ENCODE data around the gene ADAMTS7. TPM values are rescaled to one million over a fixed set of nuclear protein-coding genes. Genes with fewer than 3 reads are reported as not detected.
"Not testable (repeated sequence)": the region's sequence is repeated elsewhere in the genome, so short reads cannot be mapped to it uniquely, and the experiment has no call there.

The ADAMTS7 gene
- polyA plus RNA-seq, 1 experiment: 5.0 TPM

GRCh38 chr15:78788016-78788660 is 23.1 kb downstream of the ADAMTS7 start:
- ChIA-PET POLR2A (no interaction called here), CTCF (interaction anchor here (0.6 kb wide), 1 partner anchor 201 kb away, joined by 3 read pairs; no protein-coding TSS in a partner anchor)
- TF ChIP-seq CTCF (IDR thresholded peaks at IDR 0.05; ENCODE audit: low read depth, low read length): no peak
- no peak overlapping the region for H3K27ac ChIP-seq (ENCODE audit: low read depth, low read length)
- no peak for DNase-seq (ENCODE audit: low read depth, low spot score)
- H3K27me3 ChIP-seq (ENCODE audit: control insufficient read depth, insufficient read depth, low read length): no peaks in the 10 kb centered on the region
- no peaks in the 10 kb centered on the region; the same call in 1 of the 2 replicates for H3K9me3 ChIP-seq (ENCODE audit: control insufficient read depth, insufficient read depth, low read length)
- H3K4me3 ChIP-seq (ENCODE audit: low read depth, low read length): no peak overlapping the region

- POLR2A ChIA-PET; H3K4me3 ChIP-seq (ENCODE audit: low read depth, low read length); H3K27ac ChIP-seq (ENCODE audit: low read depth, low read length); H3K9me3 ChIP-seq (ENCODE audit: control insufficient read depth, insufficient read depth, low read length); DNase-seq (ENCODE audit: low read depth, low spot score); H3K27me3 ChIP-seq (ENCODE audit: control insufficient read depth, insufficient read depth, low read length): not testable (repeated sequence)
- CTCF ChIA-PET: interaction anchor here (1.5 kb wide), 1 partner anchor 403 kb away, joined by 4 read pairs; no protein-coding TSS in a partner anchor
Observed at GRCh38 chr15:78782402-78782801, 28.9 kb downstream of the ADAMTS7 start.

GRCh38 chr15:78781381-78781780 is 29.9 kb downstream of the ADAMTS7 start:
- POLR2A ChIA-PET; H3K27me3 ChIP-seq (ENCODE audit: control insufficient read depth, insufficient read depth, low read length); DNase-seq (ENCODE audit: low read depth, low spot score): not testable (repeated sequence)

GRCh38 chr15:78779975-78780374 is 31.3 kb downstream of the ADAMTS7 start:
- H3K27ac ChIP-seq (ENCODE audit: low read depth, low read length); H3K27me3 ChIP-seq (ENCODE audit: control insufficient read depth, insufficient read depth, low read length); H3K4me3 ChIP-seq (ENCODE audit: low read depth, low read length); H3K9me3 ChIP-seq (ENCODE audit: control insufficient read depth, insufficient read depth, low read length); DNase-seq (ENCODE audit: low read depth, low spot score); POLR2A ChIA-PET; CTCF ChIA-PET: not testable (repeated sequence)

More at GRCh38 chr15:78781381-78781780, 29.9 kb downstream of the ADAMTS7 start:
- H3K27ac ChIP-seq (ENCODE audit: low read depth, low read length); H3K9me3 ChIP-seq (ENCODE audit: control insufficient read depth, insufficient read depth, low read length); H3K4me3 ChIP-seq (ENCODE audit: low read depth, low read length); CTCF ChIA-PET: not testable (repeated sequence)

GRCh38 chr15:78779176-78779785 is 32.0 kb downstream of the ADAMTS7 start:
- H3K27me3 ChIP-seq (ENCODE audit: control insufficient read depth, insufficient read depth, low read length); DNase-seq (ENCODE audit: low read depth, low spot score); CTCF ChIA-PET; H3K4me3 ChIP-seq (ENCODE audit: low read depth, low read length); POLR2A ChIA-PET; H3K9me3 ChIP-seq (ENCODE audit: control insufficient read depth, insufficient read depth, low read length); H3K27ac ChIP-seq (ENCODE audit: low read depth, low read length): not testable (repeated sequence)

- Histone ChIP-seq H3K9me3 (ENCODE audit: control insufficient read depth, insufficient read depth, low read length) (no peaks in the 10 kb centered on the region), H3K27ac (ENCODE audit: low read depth, low read length) (no peak overlapping the region), H3K4me3 (ENCODE audit: low read depth, low read length) (no peak overlapping the region), H3K27me3 (ENCODE audit: control insufficient read depth, insufficient read depth, low read length) (no peaks in the 10 kb centered on the region)
- ChIA-PET CTCF (no interaction called here), POLR2A (no interaction called here)
- no peak for DNase-seq (ENCODE audit: low read depth, low spot score)
- no peak for TF ChIP-seq CTCF (IDR thresholded peaks at IDR 0.05; ENCODE audit: low read depth, low read length)
Observed at GRCh38 chr15:78778422-78778821, 32.8 kb downstream of the ADAMTS7 start.

GRCh38 chr15:78777953-78778345 is 33.3 kb downstream of the ADAMTS7 start:
- H3K9me3 ChIP-seq (ENCODE audit: control insufficient read depth, insufficient read depth, low read length); CTCF ChIA-PET; POLR2A ChIA-PET; H3K27ac ChIP-seq (ENCODE audit: low read depth, low read length); H3K4me3 ChIP-seq (ENCODE audit: low read depth, low read length); H3K27me3 ChIP-seq (ENCODE audit: control insufficient read depth, insufficient read depth, low read length); DNase-seq (ENCODE audit: low read depth, low spot score): not testable (repeated sequence)

- H3K27me3 ChIP-seq (ENCODE audit: control insufficient read depth, insufficient read depth, low read length); H3K4me3 ChIP-seq (ENCODE audit: low read depth, low read length); H3K9me3 ChIP-seq (ENCODE audit: control insufficient read depth, insufficient read depth, low read length); CTCF ChIA-PET; POLR2A ChIA-PET; H3K27ac ChIP-seq (ENCODE audit: low read depth, low read length); DNase-seq (ENCODE audit: low read depth, low spot score): not testable (repeated sequence)
Observed at GRCh38 chr15:78777290-78777952, 33.8 kb downstream of the ADAMTS7 start.

GRCh38 chr15:78776046-78776925 is 35.0 kb downstream of the ADAMTS7 start:
- H3K27me3 ChIP-seq (ENCODE audit: control insufficient read depth, insufficient read depth, low read length); H3K9me3 ChIP-seq (ENCODE audit: control insufficient read depth, insufficient read depth, low read length); H3K4me3 ChIP-seq (ENCODE audit: low read depth, low read length); DNase-seq (ENCODE audit: low read depth, low spot score); H3K27ac ChIP-seq (ENCODE audit: low read depth, low read length); CTCF ChIA-PET: not testable (repeated sequence)
- POLR2A ChIA-PET: interaction anchor here (0.7 to 1.8 kb wide), 2 partner anchors 11 to 798 kb away, joined by 5 to 6 read pairs; no protein-coding TSS in a partner anchor

Measured in AG04450 (cell line).